Cardiac ventricle fibroblast (primary cell): Measurements from ENCODE around the gene ABLIM3. TPM values are rescaled to one million over a fixed set of nuclear protein-coding genes. Genes with fewer than 3 reads are reported as not detected.

Source experiments
- total RNA-seq: library from RNA; depleted of rRNA; stranded (reverse); fragments of >200 nt; gene quantifications from 2 replicates; pipeline ENCODE4 v1.2.3, GENCODE V29; 2015

The ABLIM3 gene
- 50.2 and 63.5 TPM in 2 replicates for total RNA-seq

DNA sequence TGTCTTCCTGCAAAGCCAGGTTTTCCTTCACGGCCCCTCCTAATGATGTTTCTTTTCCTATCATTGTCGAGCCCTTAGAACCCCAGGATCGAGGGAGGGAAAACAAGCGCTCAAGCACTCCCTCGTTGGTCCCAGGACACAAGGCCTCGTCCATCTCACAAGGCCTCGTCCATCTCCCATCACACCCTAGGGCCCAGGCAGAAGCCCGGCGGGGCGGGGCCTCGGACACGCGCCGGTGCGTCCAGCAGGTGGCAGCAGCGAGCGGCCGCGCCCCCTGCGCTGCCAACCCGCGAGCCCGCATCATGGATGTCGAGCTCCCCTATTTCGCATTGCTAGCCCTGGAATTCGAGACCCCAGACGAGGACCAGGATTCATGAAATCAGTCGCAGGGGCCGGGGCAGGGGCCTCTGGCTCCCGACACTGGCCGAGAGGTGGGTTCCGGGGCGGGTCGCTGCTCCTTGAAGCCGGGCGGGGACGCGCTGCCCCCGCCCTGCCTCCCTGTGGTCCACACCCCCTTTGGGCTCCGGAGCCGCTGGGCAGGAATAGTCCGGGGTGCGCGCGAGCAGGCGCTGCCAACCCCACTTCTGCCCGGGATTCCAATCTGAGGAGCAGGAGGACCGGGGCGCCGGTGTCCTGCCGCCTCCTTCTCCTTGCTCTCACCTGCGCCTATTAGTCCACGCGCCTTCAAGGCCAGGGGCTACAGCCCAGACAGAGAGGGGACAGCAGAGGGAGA lies at the start of gene ABLIM3:
Gene ABLIM3 (plus strand): TSS at position 270 of the 733 bp plus-strand sequence. CDS start 603 bp downstream, outside the sequence.

DNA sequence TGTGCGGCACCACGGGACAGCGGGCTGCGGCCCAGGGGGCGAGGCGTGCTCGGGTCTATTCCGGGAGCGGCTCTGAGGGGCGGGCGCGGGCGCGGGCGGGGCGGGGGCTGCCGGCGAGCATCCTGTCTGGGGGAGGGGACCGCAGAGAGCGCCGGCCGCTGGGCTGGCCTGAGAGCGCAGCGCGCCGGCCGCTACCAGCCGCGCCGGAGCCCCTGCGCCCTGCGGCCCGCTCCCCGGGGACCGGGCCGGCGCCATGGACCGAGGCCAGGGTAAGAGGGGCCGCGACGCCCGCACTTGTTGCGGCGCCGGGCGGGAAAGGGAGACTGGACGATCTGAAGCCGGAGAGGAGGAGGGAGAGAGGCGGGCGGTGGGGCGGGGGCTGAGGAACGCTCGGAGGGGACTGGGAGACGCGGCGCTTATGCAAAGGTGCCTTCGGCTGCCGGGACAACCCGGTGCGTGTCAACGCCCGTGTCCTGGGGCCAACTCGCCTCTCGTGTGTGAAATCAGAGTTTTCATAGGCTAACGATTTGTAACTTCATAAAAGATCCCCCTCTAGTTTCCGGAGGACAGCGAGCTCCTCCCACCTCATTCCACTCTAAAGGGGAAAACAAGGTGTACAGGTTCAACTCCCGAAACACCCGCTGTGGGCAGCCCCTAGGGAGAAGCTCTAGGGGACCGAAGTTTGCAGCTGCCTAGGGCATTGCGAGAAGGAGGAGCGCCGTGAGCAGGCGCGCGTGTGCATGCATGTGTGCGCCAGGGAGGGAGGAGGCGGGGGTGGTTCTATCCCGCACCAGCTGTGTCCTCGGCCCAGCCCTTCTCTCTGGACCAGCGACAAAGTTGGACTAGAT lies 130.6 kb downstream of the ABLIM3 start, which contains the start of gene AFAP1L1:
Gene AFAP1L1 (plus strand): TSS at position 144 of the 848 bp plus-strand sequence. CDS start 110 bp downstream, at position 254.

Other genes with a start within 250 kb of the ABLIM3 start
- gene SH3TC2, start 78.4 kb upstream of the ABLIM3 start, total RNA-seq = 0.24 and 0.37 TPM in 2 replicates
- gene AFAP1L1, start 130.4 kb downstream of the ABLIM3 start, total RNA-seq = 28.3 and 33.6 TPM in 2 replicates
- 9.9 and 10.2 TPM in 2 replicates for gene GRPEL2, start 204.0 kb downstream of the ABLIM3 start, total RNA-seq
- 9.2 and 9.9 TPM in 2 replicates for gene PCYOX1L, start 216.6 kb downstream of the ABLIM3 start, total RNA-seq
- not detected in 2 replicates for gene IL17B, start 237.8 kb downstream of the ABLIM3 start, total RNA-seq